Ecto neural progenitor cell (in vitro differentiated cells): ENCODE data around the gene BLOC1S6.

Experiments used
- DNase-seq: peaks from one replicate; pipeline ENCODE4 v3.0.0-alpha.2; 2018; ENCODE audit warnings: low spot score

Gene BLOC1S6, protein sequence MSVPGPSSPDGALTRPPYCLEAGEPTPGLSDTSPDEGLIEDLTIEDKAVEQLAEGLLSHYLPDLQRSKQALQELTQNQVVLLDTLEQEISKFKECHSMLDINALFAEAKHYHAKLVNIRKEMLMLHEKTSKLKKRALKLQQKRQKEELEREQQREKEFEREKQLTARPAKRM

DNA sequence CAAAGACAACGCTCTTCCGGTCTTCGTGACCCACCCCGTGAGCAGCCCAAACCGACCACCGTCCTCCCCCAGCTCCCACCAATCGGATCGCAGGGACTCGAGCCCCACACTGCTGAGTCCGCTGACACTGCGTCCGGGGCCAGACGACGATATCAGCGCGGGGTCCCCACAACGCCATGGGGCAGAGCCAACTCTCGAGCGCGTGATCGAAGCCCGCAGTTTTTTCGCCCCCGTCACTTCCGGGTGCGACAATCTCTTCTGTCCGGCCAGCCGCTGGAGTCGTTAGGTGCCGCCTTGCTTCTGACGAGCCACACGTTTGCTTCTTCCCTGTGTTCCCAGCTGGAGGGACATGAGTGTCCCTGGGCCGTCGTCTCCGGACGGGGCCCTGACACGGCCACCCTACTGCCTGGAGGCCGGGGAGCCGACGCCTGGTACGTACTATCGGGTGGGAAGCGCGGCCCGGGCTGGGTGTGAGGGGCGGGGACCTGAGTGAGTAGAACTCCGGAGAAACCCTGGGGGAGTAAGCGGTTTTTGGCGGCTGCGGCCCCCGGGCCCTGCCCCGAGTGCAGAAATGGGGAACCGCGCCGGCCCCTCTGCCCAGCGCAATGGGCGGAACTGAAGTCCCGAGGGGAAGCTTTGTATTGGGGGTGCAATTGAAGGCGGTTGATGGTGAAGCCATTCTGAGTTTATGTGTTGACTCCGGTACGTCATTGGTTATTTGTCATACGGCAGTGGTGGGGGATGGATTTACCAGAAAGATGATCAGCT is at the start of gene BLOC1S6:
TSS of gene BLOC1S6 (plus strand) at position 285 of the 768 bp plus-strand sequence. CDS start at position 350, 65 bp downstream.
- DNase-seq, result peak; percentile 94

DNA sequence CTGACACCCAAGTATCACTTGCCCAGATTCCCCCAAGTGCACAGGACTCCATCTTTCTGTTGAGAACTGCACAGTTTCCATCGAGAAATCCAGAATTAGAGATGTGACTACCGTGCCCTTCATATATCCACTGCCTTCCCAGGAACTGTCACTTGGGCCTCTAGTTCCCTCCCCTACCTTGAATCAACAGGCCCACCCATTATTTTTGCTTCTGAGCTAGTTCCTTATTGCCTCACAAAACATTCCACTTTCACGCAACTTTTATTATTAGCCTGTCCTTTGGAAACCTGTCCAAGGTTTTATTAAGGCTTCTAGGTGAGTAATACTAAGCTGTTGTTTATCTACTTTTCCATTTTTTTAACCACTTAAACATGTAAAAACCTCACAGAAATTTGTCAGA is 47.5 kb upstream of the BLOC1S6 start:
- no peak for DNase-seq

DNA sequence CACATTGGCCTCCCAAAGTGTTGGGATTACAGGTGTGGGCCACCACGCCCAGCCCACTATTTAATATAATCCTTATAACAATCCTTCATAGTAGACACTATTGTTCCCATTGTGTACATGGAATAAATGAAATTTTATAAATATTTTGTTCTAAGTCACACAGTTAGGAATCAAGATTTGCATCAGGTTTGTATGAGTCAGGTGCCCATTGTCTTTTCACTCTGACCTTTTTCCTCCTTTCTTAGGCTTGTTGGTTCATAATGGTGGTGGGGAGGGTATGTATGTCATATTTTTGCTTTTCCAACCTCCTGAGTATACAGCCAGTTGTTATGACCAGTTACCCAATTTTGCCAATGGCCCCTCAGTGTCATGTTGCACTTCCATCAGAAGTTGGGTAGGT is 46.6 kb upstream of the BLOC1S6 start:
- DNase-seq, result no peak

DNA sequence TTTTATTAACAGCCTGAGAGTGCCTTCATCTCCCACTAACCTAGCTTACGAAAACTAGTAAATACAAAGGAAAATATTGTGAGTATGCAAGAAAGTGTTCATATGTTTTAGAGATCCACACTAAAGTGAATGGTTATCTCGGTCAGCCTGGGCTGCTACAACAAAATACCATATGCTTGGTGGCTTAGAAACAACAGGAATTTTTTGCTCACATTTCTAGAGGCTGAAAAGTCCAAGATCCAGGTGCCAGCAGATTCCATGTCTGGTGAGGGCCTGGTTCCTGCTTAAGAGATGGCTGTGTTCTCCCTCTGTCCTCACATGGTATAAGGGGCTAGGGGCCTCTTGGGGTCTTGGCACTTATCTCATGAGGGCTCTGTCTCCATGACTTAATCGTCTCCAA is 44.1 kb upstream of the BLOC1S6 start:
- no peak for DNase-seq

DNA sequence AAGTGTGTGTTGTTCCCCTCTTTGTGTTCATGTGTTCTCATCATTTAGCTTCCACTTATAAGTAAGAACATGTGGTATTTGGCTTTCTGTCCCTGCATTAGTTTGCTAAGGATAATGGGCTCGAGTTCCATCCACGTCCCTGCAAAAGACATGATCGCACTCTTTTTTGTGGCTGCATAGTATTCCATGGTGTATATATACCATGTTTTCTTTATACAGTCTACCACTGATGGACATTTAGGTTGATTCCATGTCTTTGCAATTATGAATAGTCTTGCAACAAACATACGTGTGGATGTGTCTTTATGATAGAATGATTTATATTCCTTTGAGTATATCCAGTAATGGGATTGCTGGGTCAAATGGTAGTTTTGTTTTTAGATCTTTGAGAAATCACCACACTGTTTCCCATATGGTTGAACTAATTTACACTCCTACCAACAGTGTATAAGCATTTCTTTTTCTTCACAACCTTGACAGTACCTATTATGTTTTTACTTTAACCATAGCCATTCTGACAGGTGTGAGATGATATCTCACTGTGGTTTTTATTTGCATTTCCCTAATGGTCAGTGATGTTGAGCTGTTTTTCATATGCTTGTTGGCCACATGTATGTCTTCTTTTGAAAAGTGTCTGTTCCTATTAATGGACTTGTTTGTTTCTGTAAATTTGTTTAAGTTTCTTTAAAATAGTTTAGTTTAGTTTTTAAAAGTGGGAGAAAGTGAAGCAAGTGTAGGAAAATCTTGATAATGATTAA is 42.7 kb upstream of the BLOC1S6 start:
- no peak for DNase-seq

DNA sequence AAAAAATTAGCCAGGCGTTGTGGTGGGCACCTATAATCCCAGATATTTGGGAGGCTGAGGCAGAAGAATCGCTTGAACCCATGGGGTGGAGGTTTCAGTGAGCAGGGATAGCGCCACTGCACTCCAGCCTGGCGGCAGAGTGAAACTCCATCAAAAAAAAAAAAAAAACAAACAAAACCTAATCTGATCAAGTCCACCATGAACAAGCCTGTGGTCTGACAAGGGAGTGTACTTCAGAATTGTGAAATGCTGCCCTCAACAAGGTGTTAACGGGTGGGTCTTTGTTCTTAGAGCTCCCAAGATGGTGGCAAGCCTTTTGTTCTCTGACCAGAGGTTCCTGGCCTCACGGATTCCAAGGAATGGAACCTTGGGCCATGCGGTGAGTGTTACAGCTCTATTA is 40.4 kb upstream of the BLOC1S6 start:
- no peak for DNase-seq

DNA sequence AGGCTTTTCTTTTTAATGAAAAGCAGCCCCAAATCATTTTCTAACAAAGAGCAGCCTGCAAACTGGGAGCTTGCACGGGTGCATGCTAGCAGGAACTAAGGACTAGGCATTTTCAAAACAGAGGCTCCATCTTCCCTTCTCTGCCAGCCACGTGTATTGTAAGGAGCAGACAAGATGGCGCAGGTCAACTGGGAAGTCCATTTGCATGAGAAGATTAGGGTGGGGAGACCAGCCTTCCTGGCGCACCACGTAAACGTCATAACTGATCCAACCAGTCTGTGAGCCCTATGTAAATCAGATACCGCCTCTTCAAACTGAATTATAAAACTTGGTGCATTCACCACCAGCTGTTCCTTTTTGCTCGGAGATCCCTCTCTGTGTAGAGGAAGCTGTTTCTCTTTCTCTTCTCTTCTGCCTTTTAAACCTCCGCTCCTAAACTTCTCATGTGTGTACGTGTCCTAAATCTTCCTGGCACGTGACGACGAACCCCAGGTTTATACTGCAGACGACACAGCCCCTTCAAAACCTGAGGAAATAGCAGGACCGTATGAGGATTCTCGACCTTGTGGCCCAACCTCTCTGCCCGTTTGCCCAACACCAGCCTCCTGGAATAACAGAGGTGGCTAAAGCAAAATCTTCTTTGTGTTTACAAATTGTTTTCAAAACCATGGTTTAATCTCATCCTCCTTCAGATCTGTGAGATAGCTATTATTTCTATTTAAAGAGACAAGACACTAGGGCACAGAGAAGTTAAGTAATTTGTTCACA is 38.2 kb upstream of the BLOC1S6 start:
- DNase-seq, result no peak

DNA sequence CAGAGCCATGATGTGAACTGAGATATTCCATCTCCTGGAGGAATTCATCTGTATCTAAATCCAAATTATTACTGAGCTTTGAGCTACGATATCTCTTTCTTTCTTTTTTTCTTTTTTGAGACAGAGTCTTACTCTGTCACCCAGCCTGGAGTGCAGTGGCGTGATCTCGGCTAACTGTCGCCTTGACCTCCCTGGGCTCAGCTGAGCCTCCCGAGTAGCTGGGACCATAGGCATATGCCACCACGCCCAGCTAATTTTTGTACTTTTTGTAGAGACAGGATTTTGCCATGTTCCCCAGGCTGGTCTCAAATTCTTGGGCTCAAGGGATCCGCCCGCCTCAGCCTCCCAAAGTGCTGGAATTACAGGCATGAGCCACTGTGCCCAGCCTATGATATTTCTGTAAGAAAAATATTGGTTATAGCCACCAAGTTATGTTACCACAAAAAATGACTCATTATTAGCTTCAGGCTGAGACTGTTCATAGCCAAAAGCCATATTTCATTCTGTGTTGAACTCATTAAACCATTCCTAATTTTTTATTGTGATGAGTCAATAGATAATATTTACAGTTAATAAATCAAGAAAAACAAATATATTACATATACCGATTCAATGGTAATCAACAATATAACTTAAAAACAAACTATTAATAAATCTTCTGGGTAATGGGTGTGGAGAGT is 37.5 kb upstream of the BLOC1S6 start:
- no peak for DNase-seq

DNA sequence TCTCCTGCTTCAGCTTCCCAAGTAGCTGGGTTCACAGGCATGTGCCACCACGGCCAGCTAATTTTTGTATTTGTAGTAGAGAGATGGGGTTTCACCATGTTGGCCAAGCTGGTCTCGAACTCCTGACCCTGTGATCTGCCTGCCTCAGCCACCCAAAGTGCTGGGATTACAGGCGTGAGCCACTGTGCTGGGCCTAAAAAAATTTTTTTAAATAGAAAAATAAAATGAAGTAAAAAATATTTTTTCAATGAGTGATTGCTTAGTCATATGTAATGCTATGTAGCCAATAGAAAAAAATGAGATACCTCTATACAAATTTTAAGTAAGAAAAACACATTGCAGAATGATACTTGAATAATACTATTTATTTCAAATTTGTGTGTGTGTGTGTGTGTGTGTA is 36.7 kb upstream of the BLOC1S6 start:
- DNase-seq, result no peak

DNA sequence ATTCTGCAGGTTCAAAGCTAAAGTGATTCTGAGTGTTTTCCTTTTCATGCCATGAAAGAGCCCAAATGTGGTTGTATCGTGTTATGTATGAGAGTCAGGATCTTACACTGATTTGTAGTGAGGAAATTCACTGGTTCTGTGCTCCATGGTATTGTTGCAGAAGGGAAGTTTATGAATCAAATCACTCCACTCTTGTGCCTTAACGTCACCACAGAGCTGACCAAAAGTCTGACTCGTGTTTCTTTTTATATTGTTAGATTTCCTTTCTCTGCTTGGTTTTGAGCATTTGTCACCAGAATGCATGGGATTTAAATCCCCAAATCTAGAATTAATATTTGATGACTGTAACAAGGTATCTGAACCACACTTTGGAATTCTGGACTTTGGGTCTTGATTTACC is 35.5 kb upstream of the BLOC1S6 start:
- DNase-seq, result no peak

DNA sequence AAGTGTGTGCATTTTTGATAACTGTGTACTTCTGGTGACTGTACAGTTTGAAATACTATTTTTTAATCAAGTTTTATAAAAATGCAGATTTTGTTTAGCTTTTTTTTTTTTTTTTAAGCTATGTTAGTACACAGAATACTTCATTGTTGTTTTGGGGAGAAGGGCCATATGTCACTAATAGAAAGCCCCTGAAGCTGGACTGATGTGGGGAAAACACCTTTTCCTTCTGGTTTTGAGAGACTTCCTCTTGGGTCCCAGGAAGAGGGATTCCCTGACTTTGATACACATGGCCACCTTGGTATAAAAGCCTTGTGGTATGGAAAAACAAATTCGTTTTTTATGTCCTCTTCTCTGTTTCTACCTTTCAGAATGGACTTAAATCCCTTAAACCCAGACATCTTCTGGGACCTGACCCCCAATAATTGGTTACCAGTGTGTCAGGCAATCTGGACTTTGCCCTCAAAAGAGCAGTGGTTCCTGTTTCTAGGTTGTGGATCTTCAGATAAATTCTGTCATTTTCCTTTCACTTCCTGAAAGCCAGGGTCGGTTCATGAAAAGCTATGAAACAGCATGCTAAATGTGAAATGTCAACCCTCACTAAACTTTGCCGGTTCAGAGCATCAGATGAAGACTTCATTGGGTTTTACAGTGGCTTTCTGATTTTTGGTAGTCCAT is 31.1 kb upstream of the BLOC1S6 start:
- DNase-seq, result no peak

DNA sequence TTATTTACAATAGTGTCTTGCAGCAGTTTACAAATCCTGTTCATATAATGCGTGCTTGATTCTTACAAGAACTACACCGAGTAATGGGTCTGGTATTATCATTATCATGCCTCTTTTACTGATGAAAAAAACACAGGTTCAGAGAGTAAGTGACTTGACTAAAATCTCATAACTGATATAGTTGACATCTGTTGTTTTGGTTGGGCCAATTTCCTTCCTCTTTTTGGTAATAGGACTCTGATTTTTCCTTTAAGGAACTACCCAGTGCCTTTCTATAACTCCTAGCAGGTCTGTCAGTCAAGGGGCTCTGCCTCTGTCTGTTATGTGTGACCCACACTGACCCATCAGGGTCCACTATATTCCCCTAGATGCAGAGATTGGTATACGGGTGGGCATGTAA is 14.6 kb upstream of the BLOC1S6 start:
- no peak for DNase-seq

DNA sequence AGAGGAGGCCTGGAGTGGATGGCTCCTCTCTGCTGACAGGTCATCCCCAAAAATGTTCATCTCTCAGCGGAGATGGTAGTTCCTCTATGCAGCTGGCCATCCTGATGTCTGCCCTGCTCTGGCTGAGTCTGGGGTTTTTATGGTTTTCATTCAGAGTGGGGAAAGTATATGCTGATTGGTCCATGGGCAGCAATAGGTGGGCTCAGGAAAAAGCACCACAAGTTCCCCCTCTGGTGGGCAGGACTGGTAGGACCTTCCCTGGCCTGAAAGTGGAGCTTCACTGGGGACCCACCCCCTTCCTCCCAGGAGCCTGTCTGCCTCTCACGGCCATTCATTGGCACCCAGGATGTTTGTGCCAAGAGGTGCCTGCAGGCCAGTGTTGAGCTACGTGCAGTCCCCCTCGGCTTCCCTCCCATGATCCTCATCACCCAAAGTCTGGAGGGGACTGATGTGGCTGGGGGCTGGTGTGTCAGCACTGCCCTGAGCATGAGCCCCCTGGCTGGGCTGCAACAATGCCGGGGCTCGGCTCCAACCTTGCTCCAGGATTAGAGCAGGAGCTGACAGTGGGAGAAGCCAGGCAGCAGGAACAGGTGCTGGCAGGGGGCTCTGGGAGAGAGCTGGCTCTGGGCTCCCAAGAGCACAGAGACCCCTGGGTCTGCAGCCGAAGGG is 13.1 kb upstream of the BLOC1S6 start:
- DNase-seq, result peak; percentile 85

DNA sequence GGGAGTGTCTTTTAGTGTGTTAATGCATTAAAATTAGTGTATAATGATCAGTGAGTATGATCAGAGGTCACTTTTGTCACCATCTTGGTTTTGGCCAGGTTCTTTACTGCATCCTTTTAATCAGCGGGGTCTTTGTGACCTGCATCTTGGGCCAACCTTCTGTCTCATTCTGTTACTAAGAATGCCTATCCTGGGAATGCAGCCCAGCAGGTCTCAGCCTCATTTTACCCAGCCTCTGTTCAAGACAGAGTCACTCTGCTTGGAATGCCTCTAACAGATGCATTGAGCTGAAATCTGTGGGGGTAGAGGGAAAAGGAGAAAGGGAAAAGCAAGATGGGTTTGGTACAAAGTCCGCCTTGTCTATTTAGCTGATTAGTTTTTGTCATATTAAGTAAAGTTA is 5.3 kb upstream of the BLOC1S6 start:
- DNase-seq, result no peak

DNA sequence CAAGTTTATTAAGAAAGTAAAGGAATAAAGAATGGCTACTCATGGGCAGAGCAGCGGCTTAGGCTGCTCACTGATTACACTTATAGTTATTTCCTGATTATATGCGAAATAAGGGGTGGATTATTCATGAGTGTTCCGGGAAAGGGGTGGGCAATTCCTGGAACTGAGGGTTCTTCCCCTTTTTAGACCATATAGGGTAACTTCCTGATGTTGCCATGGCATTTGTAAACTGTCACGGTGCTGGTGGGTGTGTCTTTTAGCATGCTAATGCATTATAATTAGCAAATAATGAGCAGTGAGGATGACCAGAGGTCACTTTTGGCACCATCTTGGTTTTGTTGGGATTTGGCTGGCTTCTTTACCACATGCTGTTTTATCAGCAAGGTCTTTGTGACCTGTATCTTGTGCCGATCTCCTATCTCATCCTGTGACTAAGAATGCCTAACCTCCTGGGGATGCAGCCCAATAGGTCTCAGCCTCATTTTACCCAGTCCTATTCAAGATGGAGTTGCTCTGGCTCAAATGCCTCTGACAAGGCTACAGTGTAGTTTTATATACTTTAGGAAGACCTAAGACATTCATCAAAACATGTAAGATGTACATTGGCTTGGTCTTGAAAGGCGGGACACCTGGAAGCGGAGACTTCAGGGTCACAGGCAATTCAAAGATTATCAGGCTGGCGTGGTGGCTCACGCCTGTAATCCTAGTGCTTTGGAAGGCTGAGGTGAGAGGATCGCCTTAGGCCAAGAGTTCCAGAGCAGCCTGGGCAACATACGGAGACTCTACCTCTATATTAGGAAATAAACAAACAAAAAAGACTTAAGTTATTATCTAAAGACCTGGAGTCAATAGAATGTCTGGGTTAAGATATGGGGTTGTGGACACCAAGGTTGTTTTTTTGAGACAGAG is 3.2 kb upstream of the BLOC1S6 start:
- no peak for DNase-seq

DNA sequence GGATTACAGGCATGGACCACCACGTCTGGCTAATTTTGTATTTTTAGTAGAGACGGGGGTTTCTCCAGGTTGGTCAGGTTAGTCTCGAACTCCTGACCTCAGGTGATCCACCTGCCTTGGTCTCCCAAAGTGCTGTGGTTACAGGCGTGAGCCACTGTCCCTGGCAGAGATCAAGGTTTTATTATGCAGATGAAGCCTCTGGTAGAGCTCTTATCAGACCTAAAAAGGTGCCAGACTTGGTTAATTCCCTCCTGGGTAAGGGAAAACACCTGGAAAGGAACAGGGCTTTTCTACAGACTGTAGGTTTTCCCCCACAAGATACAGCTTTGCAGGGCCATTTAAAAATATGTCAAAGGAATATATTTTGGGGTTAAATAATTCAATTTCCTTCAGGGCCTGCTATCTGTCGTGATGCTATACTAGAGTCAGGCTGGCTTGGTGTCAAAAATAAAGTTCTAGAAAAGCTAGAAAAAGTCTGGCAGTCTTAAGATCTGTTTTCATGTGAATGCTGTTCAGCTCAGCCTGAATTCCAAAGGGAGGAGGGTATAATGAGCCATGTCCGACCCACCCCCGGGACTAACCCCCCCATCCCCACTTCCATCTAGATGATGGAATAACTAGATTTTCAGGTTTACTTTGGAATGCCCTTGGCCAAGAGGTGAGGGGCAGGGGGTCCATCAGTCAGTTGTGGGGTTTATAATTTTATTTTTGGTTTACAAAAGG is 1.9 kb upstream of the BLOC1S6 start:
- DNase-seq, result no peak

DNA sequence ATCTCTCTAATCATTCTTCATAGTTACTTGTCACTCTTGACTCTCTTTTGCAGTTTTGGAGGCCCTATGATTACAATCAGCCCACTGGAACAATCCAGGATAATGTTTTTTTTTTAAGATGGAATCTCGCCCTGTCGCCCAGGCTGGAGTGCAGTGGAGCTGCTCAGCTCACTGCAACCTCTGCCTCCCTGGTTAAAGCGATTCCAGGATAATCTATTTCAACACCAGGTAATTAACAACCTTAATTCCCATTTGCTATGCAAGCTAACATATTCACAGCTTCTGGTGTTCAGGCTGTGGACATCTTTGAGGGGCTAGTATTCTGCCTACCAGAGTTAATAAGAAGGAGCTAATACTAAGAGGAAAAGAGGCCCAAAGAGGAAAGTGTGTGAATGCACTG is 1.1 kb upstream of the BLOC1S6 start:
- DNase-seq, result no peak

DNA sequence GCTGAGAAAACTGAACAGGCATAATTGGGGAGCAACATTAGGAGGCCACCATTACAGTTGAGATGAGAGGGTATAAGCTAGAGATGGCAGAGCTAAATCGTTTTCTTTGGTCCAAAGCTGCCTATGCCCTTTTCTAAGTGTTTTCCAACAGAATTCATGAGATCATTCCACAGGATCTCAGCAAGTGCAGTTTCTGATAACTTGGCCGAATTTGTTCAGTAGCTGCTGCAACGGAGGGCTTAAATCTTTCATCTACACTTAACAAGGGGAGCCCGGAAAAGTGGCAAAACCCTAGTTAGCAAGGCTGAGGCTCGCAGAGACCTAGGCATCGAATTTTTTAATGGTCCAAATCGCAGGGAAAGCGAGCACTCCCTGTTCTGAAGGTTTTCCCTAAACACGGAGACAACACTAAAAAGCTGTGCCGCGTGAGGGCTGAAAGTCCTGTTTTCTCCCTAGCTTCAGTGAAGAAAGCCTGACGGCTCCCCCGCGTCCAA is 531 bp upstream of the BLOC1S6 start:
- DNase-seq, result no peak

DNA sequence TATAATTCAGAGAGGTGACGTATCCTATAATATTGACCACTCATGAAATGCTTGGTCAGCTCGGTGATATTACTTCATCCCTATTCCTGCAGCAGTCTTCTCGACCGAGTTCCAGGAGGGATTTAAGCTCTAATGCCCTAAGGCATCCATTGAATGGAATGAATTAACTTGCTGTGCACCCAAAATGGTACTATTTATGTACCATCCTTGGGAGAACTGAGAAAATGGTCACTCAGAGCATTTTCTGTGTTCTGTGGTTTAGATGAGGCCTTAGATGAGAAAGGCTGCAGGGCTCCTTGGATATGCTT is 638 bp downstream of the BLOC1S6 start:
- no peak for DNase-seq
